Frontal cortex (tissue), 4 donors: ENCODE measurements around the gene NLGN4X. TPM values are rescaled to one million over a fixed set of nuclear protein-coding genes. Genes with fewer than 3 reads are reported as not detected.

ENCODE experiments used
- DNase-seq, 2 donors: peaks; one replicate each; pipeline ENCODE4 v3.0.0; 2012; ENCODE audit warnings: low spot score in 2 of 2
- FAIRE-seq: peaks from 2 replicates; lab custom pipeline; 2012; peaks lifted over from hg19 to GRCh38; lab: Jason Lieb, UNC
- total RNA-seq: library from RNA; depleted of rRNA; stranded (reverse); fragments of >200 nt; gene quantifications from one replicate; pipeline ENCODE4 v1.2.3, GENCODE V29; 2014
- donor health status: control.
- donor health status: control.
- donor health status: control.

NLGN4X gene
- total RNA-seq, 1 donor from 2014 or later: 40.8 TPM

- FAIRE-seq (no peak), DNase-seq (peak in 1 of 2 donors; percentile 2)
Observed at GRCh38 chrX:6021316-6022091, 207.2 kb downstream of the NLGN4X start.

GRCh38 chrX:6019076-6019475, 209.6 kb downstream of the NLGN4X start:
- no peak for FAIRE-seq
- no peak for DNase-seq

GRCh38 chrX:6015423-6015822, 213.2 kb downstream of the NLGN4X start:
- FAIRE-seq (no peak), DNase-seq (no peak)

GRCh38 chrX:6012357-6012756, 216.3 kb downstream of the NLGN4X start:
- FAIRE-seq: no peak
- no peak for DNase-seq

- DNase-seq (no peak), FAIRE-seq (no peak)
Observed at GRCh38 chrX:6005856-6006255, 222.8 kb downstream of the NLGN4X start.

- no peak for FAIRE-seq
- no peak for DNase-seq
Observed at GRCh38 chrX:6004529-6004928, 224.1 kb downstream of the NLGN4X start.

GRCh38 chrX:6002056-6002455, 226.6 kb downstream of the NLGN4X start:
- DNase-seq (no peak), FAIRE-seq (no peak)

GRCh38 chrX:5998901-5999300, 229.8 kb downstream of the NLGN4X start:
- DNase-seq (no peak), FAIRE-seq (no peak)

- no peak for FAIRE-seq
- DNase-seq: no peak
Observed at GRCh38 chrX:5998456-5998855, 230.2 kb downstream of the NLGN4X start.

- DNase-seq: no peak
- FAIRE-seq: no peak
Observed at GRCh38 chrX:5991393-5991792, 237.3 kb downstream of the NLGN4X start.

GRCh38 chrX:5979338-5979737, 249.3 kb downstream of the NLGN4X start:
- FAIRE-seq: no peak

GRCh38 chrX:5976332-5976731, 252.3 kb downstream of the NLGN4X start:
- DNase-seq (no peak), FAIRE-seq (no peak)

More at GRCh38 chrX:5979338-5979737, 249.3 kb downstream of the NLGN4X start:
- no peak for DNase-seq

- no peak for FAIRE-seq
- DNase-seq: no peak
Observed at GRCh38 chrX:5971300-5971699, 257.4 kb downstream of the NLGN4X start.

GRCh38 chrX:5965406-5965805, 263.3 kb downstream of the NLGN4X start:
- FAIRE-seq: no peak
- DNase-seq: no peak

GRCh38 chrX:5959286-5959685, 269.4 kb downstream of the NLGN4X start:
- DNase-seq (no peak), FAIRE-seq (no peak)

GRCh38 chrX:5958523-5958922, 270.1 kb downstream of the NLGN4X start:
- no peak for DNase-seq
- no peak for FAIRE-seq

- DNase-seq (no peak), FAIRE-seq (no peak)
Observed at GRCh38 chrX:5957506-5957905, 271.2 kb downstream of the NLGN4X start.

GRCh38 chrX:5936438-5936837, 292.2 kb downstream of the NLGN4X start:
- FAIRE-seq: no peak

GRCh38 chrX:5928224-5928623, 300.4 kb downstream of the NLGN4X start:
- no peak for DNase-seq
- no peak for FAIRE-seq

More at GRCh38 chrX:5936438-5936837, 292.2 kb downstream of the NLGN4X start:
- DNase-seq: no peak

- FAIRE-seq: no peak
- no peak for DNase-seq
Observed at GRCh38 chrX:5916945-5917344, 311.7 kb downstream of the NLGN4X start.

GRCh38 chrX:5915783-5916182, 312.9 kb downstream of the NLGN4X start:
- no peak for FAIRE-seq
- no peak for DNase-seq

- DNase-seq (no peak), FAIRE-seq (no peak)
Observed at GRCh38 chrX:5907207-5907606, 321.5 kb downstream of the NLGN4X start.
